ENCODE results near the gene SLC51B.
"Not testable (repeated sequence)": the region's sequence is repeated elsewhere in the genome, so short reads cannot be mapped to it uniquely, and the experiment has no call there.

Gene SLC51B

GRCh38 chr15:65069779-65070546 lies 24.8 kb downstream of the SLC51B start:
- Histone ChIP-seq H2AFZ (ENCODE audit: low read depth) (no peak overlapping the region), H3K36me3 (ENCODE audit: insufficient read depth) (no peaks in the 10 kb centered on the region)

GRCh38 chr15:65071381-65071811 lies 26.2 kb downstream of the SLC51B start:
- Histone ChIP-seq H3K36me3 (ENCODE audit: insufficient read depth) (no peaks in the 10 kb centered on the region), H2AFZ (ENCODE audit: low read depth) (no peak overlapping the region), H3K27me3 (ENCODE audit: insufficient read depth, low read depth) (no peaks in the 10 kb centered on the region), H4K20me1 (ENCODE audit: insufficient read depth) (no peaks in the 10 kb centered on the region), H3K79me2 (ENCODE audit: insufficient read depth, low read depth) (no peaks in the 10 kb centered on the region), H3K4me2 (no peak overlapping the region), H3K9ac (no peak overlapping the region), H3K27ac (no peak overlapping the region), H3K4me3 (IDR thresholded peaks at IDR 0.05; ENCODE audit: insufficient read depth, low read depth, low read length) (no peak overlapping the region), H3K4me1 (ENCODE audit: low read depth, poor library complexity, severe bottlenecking) (no peaks in the 10 kb centered on the region)
- TF ChIP-seq CTCF (conservative IDR thresholded peaks at IDR 0.05; ENCODE audit: low read depth, low read length): no peak

More at GRCh38 chr15:65069779-65070546, 24.8 kb downstream of the SLC51B start:
- Histone ChIP-seq H3K4me3 (IDR thresholded peaks at IDR 0.05; ENCODE audit: insufficient read depth, low read depth, low read length) (no peak overlapping the region), H3K27ac (no peak overlapping the region), H3K4me2 (no peak overlapping the region), H3K9ac (no peak overlapping the region), H3K79me2 (ENCODE audit: insufficient read depth, low read depth) (no peaks in the 10 kb centered on the region), H3K4me1 (ENCODE audit: low read depth, poor library complexity, severe bottlenecking) (no peaks in the 10 kb centered on the region), H3K27me3 (ENCODE audit: insufficient read depth, low read depth) (peaks cover 5% of the 10 kb centered on the region), H4K20me1 (ENCODE audit: insufficient read depth) (no peaks in the 10 kb centered on the region)
- no peak for TF ChIP-seq CTCF (conservative IDR thresholded peaks at IDR 0.05; ENCODE audit: low read depth, low read length)

- no peak overlapping the region for H3K27ac ChIP-seq
- H3K36me3 ChIP-seq (ENCODE audit: insufficient read depth): no peaks in the 10 kb centered on the region
- no peaks in the 10 kb centered on the region for H4K20me1 ChIP-seq (ENCODE audit: insufficient read depth)
- no peak overlapping the region for H3K4me2 ChIP-seq
- no peak overlapping the region for H3K4me3 ChIP-seq (IDR thresholded peaks at IDR 0.05; ENCODE audit: insufficient read depth, low read depth, low read length)
- H3K27me3 ChIP-seq (ENCODE audit: insufficient read depth, low read depth): no peaks in the 10 kb centered on the region
- H3K4me1 ChIP-seq (ENCODE audit: low read depth, poor library complexity, severe bottlenecking): no peaks in the 10 kb centered on the region
- no peaks in the 10 kb centered on the region for H3K79me2 ChIP-seq (ENCODE audit: insufficient read depth, low read depth)
- no peak overlapping the region for H3K9ac ChIP-seq
- no peak for TF ChIP-seq CTCF (conservative IDR thresholded peaks at IDR 0.05; ENCODE audit: low read depth, low read length)
- no peak overlapping the region for H2AFZ ChIP-seq (ENCODE audit: low read depth)
Measured at GRCh38 chr15:65072027-65072426, 26.8 kb downstream of the SLC51B start.

GRCh38 chr15:65072617-65073016 lies 27.4 kb downstream of the SLC51B start:
- no peaks in the 10 kb centered on the region for H3K36me3 ChIP-seq (ENCODE audit: insufficient read depth)
- H3K27ac ChIP-seq: no peak overlapping the region
- H3K9ac ChIP-seq: no peak overlapping the region
- no peaks in the 10 kb centered on the region for H3K79me2 ChIP-seq (ENCODE audit: insufficient read depth, low read depth)
- no peaks in the 10 kb centered on the region for H3K27me3 ChIP-seq (ENCODE audit: insufficient read depth, low read depth)
- no peak overlapping the region for H3K4me2 ChIP-seq
- TF ChIP-seq CTCF (conservative IDR thresholded peaks at IDR 0.05; ENCODE audit: low read depth, low read length): no peak
- H4K20me1 ChIP-seq (ENCODE audit: insufficient read depth): no peaks in the 10 kb centered on the region
- no peaks in the 10 kb centered on the region for H3K4me1 ChIP-seq (ENCODE audit: low read depth, poor library complexity, severe bottlenecking)
- no peak overlapping the region for H2AFZ ChIP-seq (ENCODE audit: low read depth)
- no peak overlapping the region for H3K4me3 ChIP-seq (IDR thresholded peaks at IDR 0.05; ENCODE audit: insufficient read depth, low read depth, low read length)

GRCh38 chr15:65074946-65075345 lies 29.8 kb downstream of the SLC51B start:
- H4K20me1 ChIP-seq (ENCODE audit: insufficient read depth); H2AFZ ChIP-seq (ENCODE audit: low read depth); H3K9ac ChIP-seq; H3K4me2 ChIP-seq; H3K4me3 ChIP-seq (IDR thresholded peaks at IDR 0.05; ENCODE audit: insufficient read depth, low read depth, low read length); H3K79me2 ChIP-seq (ENCODE audit: insufficient read depth, low read depth); H3K27ac ChIP-seq; H3K36me3 ChIP-seq (ENCODE audit: insufficient read depth); H3K27me3 ChIP-seq (ENCODE audit: insufficient read depth, low read depth); H3K4me1 ChIP-seq (ENCODE audit: low read depth, poor library complexity, severe bottlenecking): not testable (repeated sequence)

- not testable (repeated sequence) for H3K27ac ChIP-seq; H3K4me1 ChIP-seq (ENCODE audit: low read depth, poor library complexity, severe bottlenecking); H3K4me3 ChIP-seq (IDR thresholded peaks at IDR 0.05; ENCODE audit: insufficient read depth, low read depth, low read length); H3K36me3 ChIP-seq (ENCODE audit: insufficient read depth); H3K4me2 ChIP-seq; H3K9ac ChIP-seq; H3K79me2 ChIP-seq (ENCODE audit: insufficient read depth, low read depth); H2AFZ ChIP-seq (ENCODE audit: low read depth); H3K27me3 ChIP-seq (ENCODE audit: insufficient read depth, low read depth); H4K20me1 ChIP-seq (ENCODE audit: insufficient read depth)
Measured at GRCh38 chr15:65075607-65076395, 30.6 kb downstream of the SLC51B start.
